Fibroblast of the conjunctiva (primary cell): Measurements from ENCODE around the gene CGAS.
"Not testable (repeated sequence)": the region's sequence is repeated elsewhere in the genome, so short reads cannot be mapped to it uniquely, and the experiment has no call there.

Source experiments
- DNase-seq: peaks from one replicate; pipeline ENCODE4 v3.0.0-alpha.2; 2010; ENCODE audit warnings: low read depth

Gene CGAS

DNA sequence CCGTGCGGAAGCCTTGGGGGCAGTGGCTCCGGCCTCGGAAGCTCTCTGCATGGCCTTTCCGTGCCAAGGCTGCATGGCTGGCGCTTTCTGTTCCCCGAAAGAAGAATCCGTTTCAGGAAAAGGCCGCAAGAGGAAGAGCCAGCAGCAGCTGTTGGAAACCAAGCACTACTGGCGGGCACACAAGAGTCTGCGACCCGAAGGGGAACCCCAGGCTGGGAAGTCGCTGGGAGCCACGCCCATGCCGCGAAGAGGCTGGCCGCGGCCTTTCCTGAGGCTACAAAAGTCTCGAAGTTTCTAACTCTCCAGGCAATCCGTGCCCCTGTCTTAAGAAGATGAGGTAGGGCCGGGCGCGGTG lies at the start of gene CGAS:
CGAS (minus strand) TSS at position 191 of the 355 bp plus-strand sequence; CDS start at position 75, 116 bp downstream.
- peak; percentile 49 for DNase-seq

DNA sequence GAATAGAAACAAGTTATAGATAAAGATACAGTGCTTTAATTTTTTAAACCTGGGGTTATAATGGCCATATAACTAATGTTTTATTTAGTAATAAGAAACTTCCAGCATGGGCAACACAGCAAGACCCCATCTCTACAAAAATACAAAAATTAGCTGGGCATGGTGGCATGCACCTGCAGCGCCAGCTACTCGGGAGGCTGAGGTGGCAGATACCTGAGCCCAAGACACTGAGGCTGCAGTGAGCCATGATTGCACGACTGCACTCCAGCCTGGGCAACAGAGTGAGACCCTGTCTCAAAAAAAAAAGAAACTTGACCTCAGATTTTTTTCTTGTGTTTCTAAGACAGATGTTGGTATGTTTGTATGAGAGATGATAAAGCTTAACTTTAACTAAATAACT lies 45.8 kb upstream of the CGAS start:
- no peak for DNase-seq

DNA sequence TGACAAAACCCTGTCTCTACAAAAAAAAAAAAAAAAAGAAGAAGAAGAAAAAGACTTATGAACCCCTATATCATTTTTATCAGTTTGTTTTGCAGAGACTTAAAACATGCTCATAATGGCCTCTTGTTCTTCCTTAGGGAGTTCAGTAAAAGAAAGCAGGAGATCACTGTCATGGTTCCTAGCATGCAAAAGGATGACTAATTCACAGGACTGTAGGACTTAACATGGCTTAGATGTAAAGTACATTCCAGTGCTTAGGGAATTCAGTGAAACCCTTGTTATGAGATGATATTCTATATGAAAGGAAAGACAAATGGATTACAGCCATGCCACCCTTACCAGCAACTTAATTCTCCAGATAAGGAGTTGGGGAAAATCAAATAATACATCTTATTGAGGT lies 39.3 kb upstream of the CGAS start:
- DNase-seq = no peak

DNA sequence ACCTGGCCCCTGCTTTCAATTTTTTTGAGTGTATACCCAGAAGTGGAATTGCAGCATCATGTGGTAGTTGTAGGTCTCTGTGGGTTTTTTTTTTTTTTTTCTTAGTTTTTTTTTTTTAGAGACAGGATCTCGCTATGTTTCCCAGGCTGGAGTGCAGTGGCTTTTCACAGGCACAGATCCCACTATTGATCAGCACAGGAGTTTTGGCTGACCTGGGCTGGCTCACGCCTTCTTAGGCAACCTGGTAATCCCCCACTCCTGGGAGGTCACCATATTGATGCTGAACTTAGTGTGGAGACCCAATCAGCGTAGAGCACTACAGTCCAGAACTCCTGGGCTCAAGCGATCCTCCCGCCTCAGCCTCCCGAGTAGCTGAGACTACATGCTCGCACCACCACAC lies 35.4 kb upstream of the CGAS start:
- no peak for DNase-seq

DNA sequence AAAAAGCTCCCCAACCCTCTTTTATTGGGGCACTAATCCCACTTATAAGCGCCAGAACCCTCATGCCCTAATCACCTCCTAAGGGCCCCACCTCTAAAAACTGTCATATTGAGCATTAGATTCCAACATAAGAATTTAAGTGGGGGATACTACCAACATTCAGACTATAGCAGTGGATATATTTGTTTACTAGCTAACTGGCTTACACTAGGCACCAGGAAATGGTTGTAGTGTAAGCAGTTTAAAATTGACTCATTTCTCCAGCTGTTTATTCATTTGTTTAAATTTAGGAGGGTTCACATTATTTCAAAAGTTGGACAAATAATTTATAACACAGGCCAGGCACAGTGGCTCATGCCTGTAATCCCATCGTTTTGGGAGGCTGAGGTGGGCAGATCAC lies 32.3 kb upstream of the CGAS start:
- DNase-seq = no peak

DNA sequence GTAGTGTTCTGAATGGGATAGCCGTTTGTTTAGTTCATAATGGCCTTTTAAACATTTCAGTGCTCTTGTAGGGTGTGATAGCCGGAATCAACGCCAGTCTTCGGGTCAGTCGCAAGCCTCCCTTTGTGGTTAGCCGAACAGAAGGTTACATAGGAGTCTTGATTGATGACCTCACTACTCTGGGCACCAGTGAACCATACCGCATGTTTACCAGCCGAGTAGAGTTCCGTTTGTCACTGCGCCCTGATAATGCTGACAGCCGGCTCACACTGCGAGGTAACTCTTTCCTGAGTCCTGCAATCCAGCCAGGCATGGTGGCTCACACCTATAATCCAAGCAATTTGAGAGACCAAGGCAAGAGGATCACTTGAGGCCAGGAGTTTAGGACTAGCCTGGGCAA lies 29.9 kb upstream of the CGAS start:
- DNase-seq = no peak

DNA sequence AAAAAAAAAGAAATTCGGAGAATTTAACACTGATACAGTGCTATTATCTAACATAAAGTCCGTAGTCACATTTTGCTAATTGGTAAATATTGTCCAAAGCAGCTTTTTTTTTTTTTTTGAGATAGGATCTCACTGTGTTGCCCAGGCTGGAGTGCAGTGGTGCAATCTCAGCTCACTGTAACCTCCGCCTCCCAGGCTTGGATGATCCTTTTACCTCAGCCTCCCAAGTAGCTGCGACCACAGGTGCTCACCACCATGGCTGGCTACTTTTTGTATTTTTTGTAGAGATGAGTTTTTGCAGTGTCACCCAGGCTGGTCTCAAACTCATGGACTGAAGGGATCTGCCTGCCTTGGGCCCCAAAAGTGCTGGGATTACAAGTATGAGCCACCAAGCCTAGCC lies 25.3 kb upstream of the CGAS start:
- DNase-seq = no peak

DNA sequence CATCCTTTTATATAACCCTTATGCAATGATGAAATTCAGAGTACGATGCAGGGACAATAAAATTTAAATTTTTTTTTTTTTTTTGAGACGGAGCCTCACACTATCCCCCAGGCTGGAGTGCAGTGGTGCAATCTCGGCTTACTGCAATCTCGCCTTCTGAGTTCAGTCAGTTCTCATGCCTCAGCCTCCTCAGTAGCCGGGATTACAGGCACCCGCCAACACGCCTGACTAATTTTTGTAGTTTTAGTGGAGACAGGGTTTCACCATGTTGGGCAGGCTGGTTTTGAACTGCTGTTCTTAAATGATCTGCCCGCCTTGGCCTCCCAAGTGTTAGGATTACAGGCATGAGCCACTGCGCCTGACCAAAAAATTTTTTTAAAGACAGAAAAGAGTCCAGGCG lies 24.6 kb upstream of the CGAS start:
- DNase-seq = no peak

DNA sequence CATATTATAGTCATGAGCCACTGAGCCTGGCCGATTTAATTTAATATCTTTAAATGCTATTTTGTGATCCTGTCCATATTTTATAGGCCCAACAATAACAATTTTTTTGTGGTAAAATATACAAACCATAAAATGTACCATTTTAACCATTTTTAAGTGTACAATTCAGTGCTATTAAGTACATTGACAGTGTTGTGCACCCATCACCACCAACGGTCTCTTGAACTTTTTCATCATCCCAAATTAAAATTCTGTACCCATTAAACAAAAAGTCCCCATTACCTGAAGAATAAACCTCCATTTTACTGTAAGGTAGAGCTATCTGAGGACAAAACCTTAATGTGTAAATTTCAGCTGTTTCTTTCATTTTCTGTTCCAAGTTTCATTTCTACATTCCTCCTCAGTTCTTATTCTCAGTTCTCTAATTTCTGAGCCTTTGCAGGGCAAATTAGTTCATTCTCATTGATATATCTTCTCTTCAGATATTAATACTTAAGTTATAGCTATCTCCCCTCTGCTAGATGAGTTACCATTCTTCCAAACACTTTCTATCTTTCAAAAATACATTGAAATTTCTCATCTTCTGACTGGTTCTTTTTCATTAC lies 19.7 kb upstream of the CGAS start:
- DNase-seq = no peak

DNA sequence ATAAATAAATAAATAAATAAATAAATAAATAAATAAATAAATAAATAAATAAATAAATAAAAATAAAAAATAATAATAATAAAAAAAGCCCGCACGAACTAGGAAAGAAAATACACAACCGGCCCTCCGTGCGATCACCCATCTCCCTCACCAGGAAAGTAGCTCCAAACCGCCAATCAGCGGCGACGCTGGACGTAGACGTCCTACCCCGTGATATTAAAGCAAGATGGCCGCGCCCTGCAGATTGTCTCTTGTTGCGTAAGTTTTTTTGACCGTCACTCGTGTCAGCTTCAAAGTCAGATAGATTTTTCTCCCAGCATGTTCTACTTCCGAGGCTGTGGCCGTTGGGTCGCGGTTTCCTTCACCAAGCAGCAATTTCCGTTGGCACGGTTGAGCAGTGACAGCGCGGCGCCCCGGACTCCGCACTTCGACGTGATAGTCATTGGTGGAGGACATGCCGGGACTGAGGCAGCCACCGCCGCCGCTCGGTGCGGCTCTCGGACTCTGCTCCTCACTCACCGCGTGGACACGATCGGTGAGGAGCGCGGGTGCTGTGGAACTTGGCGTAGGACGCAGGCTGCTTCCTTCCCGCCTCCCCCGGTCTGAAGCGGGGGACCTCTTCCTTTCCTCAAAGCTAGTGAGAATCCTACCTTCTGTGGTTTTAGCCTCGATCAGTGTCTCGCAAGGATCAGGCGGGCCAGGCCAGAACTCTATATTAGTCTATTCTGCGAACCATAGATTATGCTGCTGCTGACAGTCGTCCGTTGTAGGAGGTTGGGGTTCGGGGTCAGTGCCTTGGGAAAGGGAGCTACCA lies 9.6 kb upstream of the CGAS start, which contains the start of gene MTO1:
MTO1 (plus strand) TSS at position 201 of the 814 bp plus-strand sequence; CDS start at position 319, 118 bp downstream.
- peak; percentile 86 for DNase-seq

DNA sequence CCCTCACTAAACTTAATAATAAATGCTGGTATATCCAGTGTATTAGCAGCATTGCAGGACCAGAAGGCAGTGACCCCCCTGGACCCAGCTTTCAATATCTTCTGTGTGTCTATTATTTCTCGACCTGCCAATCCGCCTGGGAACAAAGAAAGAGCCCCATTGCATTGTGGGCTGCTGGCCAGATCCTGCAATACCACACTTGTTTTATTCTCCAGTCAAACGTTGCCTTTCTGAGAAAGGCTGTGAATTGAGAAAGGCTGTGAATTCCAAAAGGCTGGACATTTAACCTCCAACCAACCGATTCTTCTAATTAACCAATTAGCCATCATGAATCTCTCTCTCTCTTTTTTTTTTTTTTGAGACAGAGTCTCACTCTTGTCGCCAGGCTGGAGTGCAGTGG lies 8.0 kb upstream of the CGAS start:
- no peak for DNase-seq

DNA sequence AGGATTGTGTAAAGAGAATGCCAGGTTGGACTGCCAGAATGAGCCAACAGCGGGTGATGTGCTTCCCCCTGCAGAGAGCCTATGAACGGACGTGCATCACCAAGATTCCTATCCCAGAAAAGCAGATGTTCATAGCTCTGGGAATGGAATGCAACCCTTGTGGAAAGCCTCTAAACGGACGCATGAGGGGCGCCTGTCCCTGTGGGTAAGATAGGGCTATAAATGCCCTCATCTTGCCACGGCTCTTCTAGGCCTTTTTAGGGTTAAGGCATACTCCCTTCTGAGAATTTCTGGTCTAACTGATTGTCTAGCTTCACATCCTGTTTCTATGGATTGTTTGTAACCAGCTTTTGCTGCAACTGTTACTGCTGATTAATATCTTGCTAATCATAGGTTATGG lies 7.4 kb upstream of the CGAS start:
- not testable (repeated sequence) for DNase-seq

DNA sequence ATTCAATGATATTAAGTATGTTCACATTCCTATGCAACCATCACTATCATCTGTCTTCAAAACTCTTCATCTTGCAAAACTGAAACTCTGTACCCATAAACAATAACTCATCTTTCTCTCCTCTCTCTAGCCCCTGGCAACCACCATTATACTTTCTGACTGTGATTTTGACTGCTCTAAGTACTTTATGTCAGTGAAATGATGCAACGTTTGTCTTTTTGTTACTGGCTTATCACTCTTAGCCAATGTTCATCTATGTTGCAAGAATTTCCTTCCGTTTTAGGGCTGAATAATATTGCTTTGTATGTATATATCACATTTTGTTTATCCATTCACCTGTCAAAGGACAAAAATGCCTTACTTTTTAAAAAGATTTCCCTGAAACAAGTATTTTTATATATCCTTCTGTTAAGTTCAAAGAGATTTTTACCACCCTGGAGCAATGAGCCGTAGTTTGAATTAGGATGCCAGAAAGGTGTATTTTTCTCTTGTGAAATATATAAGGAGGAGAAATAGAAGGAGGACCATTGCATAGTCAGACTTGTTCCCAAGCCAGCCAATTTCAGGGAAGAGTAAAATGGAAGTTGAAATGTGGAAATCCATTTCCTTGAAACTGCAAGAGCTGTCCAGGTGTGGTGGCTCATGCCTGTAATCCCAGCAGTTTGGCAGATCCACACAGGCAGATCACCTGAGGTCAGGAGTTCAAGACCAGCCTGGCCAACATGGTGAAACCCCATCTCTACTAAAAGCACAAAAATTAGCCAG lies 4.0 kb upstream of the CGAS start:
- DNase-seq = peak; percentile 20

DNA sequence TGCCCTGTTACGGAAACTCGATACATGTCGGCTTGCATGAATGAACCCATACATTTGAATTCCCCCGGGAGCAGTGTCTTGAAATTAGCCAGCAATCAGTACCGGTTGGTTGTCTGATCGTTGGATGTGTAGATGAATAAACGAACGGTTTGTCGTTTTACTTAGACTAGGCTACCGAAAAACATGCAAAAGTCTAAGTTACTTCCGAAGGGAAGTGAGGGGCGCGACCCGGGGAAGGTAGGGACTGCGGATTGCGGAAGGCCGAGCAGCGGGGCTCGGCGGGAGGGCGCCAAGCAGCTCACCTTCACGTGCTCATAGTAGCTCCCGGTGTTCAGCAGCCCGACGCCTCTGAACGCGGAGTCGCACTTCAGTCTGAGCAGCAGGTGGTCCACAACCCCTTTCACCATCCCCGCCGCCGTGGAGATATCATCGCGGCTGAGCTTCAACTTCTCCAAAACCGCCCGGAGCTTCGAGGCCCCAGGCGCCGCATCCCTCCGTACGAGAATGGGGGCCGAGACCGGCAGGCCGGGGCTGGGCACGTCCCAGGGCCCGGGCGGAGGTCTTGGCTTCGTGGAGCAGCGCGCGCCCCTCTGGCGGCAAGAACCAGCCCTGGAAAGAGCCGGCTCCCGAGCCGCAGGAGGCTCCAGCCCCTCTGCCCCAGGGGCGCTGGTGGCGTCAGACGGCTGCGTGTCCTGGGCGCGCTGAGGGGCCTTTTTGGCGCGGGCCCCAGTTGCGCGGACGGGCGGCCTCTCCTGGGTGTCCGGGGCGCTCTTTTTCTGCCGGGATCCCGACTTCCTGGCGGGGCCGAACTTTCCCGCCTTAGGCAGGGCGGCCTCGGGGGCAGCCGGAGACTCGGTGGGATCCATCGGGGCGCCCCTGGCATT lies 632 bp downstream of the CGAS start:
- peak; percentile 32 for DNase-seq

DNA sequence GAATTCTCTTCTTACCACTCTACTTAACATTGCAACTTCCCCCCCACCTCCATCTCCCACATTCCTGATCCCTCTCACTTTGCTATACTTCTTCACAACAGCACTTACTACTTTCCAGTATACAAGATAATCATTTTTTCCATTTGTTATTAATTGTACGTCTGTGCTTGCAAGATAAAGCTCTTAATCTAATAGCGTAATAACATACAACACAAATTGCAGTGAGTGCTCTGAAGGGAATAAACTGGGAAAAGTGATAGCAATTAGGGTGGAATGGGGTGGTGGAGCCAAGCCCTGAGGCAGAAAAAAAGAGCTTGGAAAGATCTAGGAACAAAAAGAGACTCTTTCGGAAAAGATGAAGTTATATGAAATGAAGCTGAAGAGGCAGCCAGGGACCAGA lies 8.5 kb downstream of the CGAS start:
- no peak for DNase-seq

DNA sequence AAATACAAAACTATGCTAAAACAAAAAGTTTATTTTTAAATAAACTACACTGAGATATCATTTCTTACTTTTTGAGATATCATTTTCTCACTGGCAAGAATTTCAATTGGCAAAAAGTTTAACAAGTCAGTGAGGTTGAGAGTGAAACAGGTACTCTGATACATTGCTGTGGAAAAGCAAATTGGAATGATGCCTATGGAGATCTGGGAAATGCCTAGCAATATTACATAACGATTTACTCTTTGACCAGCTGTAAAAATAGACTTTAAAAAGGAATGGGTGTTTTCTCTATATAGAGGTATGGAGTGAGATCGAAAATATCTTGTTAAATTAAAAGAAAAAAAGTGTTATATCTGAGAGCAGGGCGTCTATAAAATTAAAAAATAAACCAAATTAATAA lies 16.9 kb downstream of the CGAS start:
- DNase-seq = no peak

DNA sequence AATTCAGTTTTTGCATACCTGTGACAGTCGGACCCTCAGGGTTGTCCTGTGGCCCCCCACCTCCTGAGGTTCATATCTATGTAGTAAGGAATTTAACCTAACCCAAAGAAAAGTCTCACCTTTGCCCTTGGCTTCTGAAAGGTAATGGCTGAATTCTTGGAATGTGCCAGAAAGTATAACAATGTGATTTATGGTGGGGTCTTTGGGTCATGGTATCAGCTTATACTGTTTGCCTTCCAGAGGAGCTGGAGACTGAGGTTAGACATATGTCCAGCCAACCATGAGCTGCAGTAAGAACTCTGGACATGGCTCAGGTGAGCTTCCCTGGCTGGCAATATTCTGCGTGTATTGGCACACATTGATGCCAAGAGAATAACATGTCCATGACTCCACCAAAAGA lies 30.6 kb downstream of the CGAS start:
- no peak for DNase-seq

DNA sequence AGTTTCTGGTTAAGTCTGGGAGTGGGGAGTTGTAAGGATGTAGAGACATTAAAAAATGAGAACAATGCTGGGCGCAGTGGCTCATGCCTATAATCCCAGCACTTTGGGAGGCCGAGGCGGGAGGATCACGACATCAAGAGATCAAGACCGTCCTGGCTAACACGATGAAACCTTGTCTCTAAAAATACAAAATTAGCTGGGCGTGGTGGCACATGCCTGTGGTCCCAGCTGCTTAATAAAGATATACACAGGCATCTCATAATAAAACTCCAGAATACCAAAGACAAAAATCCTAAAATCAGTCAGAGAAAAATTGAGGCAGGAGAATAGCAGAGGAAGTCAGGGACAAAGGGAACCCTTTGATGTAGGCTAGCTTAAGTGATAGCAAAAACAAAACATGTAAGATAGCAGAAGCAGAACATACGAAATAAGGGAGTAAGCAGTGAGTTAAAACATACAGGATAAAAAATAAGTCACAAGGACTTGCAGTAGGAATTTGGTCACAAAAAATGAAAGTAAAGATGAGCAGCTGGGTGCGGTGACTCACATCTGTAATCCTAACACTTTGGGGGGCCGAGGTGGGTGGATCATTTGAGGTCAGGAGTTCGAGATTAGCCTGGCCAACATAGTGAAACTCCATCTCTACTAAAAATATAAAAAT lies 33.9 kb downstream of the CGAS start:
- no peak for DNase-seq

DNA sequence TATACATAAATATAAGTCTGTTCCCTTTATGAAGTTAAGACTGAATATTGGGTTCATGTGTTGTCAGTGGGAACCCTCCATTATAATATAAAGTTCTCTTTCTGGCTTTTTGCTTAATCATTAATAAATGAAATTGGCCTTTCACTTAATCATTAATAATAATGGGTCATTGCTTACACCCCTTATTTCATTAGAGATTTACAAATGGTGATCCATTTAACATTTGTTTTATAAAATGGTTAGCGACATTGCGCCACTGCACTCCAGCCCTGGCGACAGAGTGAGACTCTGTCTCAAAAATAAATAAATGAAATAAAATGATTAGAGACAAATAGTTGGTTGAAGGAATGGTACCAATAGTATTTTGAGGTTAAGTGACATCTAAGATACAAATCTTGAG lies 39.0 kb downstream of the CGAS start:
- no peak for DNase-seq

DNA sequence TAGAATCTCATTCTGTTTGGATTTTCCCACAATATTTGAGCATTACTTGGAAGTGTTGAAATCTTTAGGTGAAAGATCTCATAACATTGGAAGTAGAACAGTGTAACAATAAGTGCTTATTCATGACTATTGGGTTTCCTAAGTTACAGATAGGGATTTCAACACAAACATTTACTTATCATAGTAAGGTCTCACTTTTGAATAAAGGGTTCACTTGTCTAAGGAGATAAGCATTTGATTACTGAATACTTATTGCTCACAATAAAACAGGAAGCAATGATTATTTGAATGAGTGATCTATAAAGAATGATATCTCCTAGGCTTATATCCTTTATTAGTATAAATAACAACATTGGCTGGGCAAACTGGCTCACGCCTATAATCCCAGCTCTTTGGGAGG lies 42.7 kb downstream of the CGAS start:
- DNase-seq = no peak

DNA sequence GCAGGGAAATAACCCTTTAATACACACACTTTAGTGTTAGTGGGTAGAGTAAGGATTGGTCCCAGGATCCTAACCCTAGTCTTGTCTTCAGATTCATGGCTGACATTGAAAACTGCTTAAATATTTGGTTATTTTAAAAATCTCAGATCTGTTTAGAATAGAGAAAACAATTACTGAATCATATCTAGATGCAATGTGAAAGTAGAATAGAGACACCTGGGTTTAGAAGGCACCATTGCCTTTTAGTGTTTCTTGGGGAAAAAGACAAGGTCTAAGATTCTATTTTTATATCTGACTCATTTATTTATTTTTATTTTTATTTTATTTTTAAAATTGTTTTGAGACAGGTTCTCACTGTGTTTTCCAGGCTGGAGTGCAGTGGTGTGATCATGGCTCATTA lies 51.4 kb downstream of the CGAS start:
- no peak for DNase-seq

DNA sequence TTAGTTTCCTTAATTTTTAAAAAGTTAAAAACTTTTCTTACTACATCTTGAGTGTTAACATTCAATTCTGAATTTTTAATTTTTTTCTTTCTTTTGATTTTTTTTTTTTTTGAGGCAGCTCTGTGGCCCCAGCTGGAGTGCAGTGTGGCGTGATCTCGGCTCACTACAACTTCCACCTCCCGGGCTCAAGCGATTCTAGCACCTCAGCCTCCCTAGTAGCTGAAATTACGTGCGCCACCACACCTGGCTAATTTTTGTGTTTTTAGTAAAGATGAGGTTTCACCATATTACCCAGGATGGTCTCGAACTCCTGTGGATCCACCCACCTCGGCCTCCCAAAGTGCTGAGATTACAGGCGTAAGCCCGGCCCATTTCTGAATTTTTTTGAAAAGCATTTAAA lies 56.2 kb downstream of the CGAS start:
- no peak for DNase-seq
